ENCODE results near the gene TOM1L2.
"Not testable (repeated sequence)": the region's sequence is repeated elsewhere in the genome, so short reads cannot be mapped to it uniquely, and the experiment has no call there.

TOM1L2 gene

DNA sequence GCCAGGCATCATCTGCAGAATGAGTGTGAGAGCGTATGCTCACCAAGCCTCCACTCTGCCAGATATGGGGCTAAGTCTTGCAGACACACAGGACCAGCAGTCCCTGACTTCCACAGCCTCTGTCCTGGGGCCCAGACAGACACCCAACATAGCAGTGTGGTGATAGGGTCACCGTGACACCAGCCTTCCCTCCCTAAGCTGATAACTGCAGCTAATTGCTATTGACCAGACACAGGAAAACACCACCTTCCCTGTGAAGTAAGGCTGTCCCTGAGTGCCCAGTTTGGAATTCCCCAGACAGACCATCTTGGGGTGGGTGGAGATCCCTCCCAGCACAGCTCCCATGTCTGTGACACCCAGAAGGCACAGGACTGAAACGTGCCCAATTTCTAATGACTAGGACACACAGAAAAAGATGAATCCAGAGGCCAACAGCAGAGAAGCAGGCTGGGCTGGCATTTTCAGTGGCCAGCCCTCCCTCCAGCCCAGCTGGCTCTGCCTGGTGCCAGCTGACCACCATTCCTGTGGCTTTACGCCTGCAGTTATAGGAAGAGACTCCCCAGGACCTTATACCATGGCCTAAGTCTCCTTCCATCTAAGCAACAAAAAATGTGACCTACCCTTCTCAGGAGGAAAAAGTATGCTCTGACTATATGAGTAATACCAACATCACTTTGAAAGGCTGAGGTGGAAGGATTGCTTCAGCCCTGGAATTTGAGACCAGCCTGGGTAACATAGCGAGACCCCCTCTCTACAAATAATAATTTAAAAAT lies 36.5 kb upstream of the TOM1L2 start:
- Histone ChIP-seq H3K27ac (ENCODE audit: low read depth, low read length) (no peak overlapping the region), H3K9ac (ENCODE audit: low read depth, low read length) (no peak overlapping the region), H3K36me3 (ENCODE audit: insufficient read depth, low read length) (no peaks in the 10 kb centered on the region), H3K4me3 (ENCODE audit: low read length) (no peak overlapping the region), H3K27me3 (ENCODE audit: insufficient read depth, low read length) (no peaks in the 10 kb centered on the region), H3K9me3 (ENCODE audit: insufficient read depth, low read depth, low read length) (no peaks in the 10 kb centered on the region), H3K4me1 (ENCODE audit: insufficient read depth, low read length) (no peaks in the 10 kb centered on the region)
- 95% methylated on average over 4 of the region's 5 CpGs for WGBS

DNA sequence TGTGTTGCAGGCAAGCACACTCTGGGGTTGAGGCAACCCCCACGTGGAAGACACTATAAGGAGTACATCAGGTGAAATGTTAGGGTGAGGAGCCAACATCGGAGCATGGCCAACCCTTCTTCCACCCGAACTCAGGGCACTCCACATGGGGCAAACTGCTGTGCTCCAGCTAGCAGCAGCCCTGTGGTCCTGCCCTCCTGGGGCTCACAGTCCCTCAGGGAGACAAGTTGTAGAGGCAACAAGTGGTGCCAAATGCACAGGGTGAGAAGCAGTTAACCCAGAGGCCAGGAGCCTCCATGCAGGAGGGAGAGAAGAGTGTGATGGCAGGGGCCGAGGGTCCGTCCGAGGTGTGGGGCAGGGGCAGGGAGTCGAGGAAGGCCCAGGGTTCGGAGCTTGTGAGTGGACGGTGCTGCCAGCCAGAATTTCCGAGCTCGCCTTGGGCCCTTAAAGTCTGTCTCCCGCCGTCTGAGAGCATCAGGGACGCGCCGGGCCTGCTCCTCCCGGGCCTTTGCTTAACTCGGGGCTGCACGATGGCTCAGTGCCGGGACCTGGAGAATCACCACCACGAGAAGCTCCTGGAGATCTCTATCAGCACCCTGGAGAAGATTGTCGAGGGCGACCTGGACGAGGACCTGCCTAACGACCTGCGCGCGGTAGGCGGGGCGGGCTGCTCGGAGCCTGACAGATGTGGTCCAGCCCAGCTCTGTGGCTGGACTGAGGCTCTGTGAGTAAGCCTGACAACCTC lies 34.5 kb upstream of the TOM1L2 start:
- no peaks in the 10 kb centered on the region for H3K9me3 ChIP-seq (ENCODE audit: insufficient read depth, low read depth, low read length)
- 82% methylated on average over 26 of the region's 31 CpGs for WGBS
- no peaks in the 10 kb centered on the region for H3K4me1 ChIP-seq (ENCODE audit: insufficient read depth, low read length)
- H3K9ac ChIP-seq (ENCODE audit: low read depth, low read length): no peak overlapping the region
- H3K27ac ChIP-seq (ENCODE audit: low read depth, low read length): no peak overlapping the region
- no peaks in the 10 kb centered on the region for H3K27me3 ChIP-seq (ENCODE audit: insufficient read depth, low read length)
- H3K4me3 ChIP-seq (ENCODE audit: low read length): no peak overlapping the region
- H3K36me3 ChIP-seq (ENCODE audit: insufficient read depth, low read length): no peaks in the 10 kb centered on the region

DNA sequence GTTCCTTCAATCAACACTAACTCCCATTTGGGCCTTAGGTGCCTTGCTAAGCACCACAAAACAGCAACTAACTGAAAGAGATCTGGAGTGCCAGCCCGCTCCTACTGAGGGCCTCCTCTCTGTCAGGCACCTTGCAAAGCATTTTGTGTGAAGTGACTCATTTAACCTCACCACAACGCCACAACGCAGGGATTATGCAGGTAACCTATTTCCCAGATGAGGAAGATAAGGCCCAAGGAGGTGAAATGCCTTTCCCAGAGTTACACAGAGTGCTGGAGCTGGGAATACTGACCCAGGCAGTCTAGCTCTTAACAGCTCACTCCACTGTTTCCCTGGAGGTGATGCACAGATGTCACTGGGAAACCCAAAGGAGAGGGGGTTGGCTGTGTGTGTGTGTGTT lies 33.3 kb upstream of the TOM1L2 start:
- H3K27ac ChIP-seq (ENCODE audit: low read depth, low read length): no peak overlapping the region
- H3K9ac ChIP-seq (ENCODE audit: low read depth, low read length): no peak overlapping the region
- H3K27me3 ChIP-seq (ENCODE audit: insufficient read depth, low read length): no peaks in the 10 kb centered on the region
- H3K4me1 ChIP-seq (ENCODE audit: insufficient read depth, low read length): no peaks in the 10 kb centered on the region
- WGBS: 89% methylated on average over 3 of the region's 3 CpGs
- H3K4me3 ChIP-seq (ENCODE audit: low read length): no peak overlapping the region
- H3K36me3 ChIP-seq (ENCODE audit: insufficient read depth, low read length): no peaks in the 10 kb centered on the region
- no peaks in the 10 kb centered on the region for H3K9me3 ChIP-seq (ENCODE audit: insufficient read depth, low read depth, low read length)

DNA sequence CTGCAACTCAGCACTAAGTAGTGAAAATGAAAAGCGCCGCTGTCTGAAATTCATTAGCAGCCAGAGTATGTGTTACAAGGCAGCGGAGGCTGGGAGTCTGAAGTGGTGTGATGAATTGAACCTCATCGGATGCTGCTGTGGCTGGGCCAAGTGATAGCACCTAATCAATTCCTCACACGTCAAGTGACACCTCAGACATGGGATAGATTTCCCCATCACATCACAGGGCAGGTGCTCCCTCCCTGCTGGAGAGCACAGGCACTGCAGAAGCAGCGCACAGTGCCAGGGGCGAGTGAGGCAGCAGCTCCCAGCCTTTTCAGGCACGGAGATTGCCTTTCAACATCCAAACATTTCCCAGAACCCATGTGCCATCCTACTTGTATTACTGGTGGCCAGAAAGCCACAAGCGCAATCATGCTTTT lies 32.7 kb upstream of the TOM1L2 start:
- Histone ChIP-seq H3K27ac (ENCODE audit: low read depth, low read length) (no peak overlapping the region), H3K4me3 (ENCODE audit: low read length) (no peak overlapping the region)

DNA sequence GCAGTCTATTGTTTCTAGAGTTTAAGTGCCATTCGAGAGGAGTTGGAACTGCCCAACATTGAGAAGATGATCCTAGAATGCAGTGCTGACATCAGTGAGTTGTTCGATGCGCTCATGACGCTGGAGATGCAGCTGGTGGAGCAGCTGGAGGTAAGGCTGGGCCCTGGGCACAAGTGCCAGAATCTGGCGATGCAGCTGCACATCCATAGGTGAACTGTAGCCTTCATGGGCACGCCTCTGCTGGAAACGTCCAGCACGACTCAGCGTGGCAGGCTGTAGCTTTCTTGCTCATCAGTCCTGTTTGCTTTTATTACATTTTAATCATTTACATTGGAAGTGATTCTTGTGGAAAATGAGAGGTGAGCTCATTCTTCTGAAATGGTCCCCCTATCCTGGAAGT lies 32.1 kb upstream of the TOM1L2 start:
- 94% methylated on average over 9 of the region's 9 CpGs for WGBS
- Histone ChIP-seq H3K27ac (ENCODE audit: low read depth, low read length) (no peak overlapping the region), H3K9me3 (ENCODE audit: insufficient read depth, low read depth, low read length) (no peaks in the 10 kb centered on the region), H3K4me3 (ENCODE audit: low read length) (no peak overlapping the region), H3K27me3 (ENCODE audit: insufficient read depth, low read length) (no peaks in the 10 kb centered on the region), H3K36me3 (ENCODE audit: insufficient read depth, low read length) (no peaks in the 10 kb centered on the region), H3K9ac (ENCODE audit: low read depth, low read length) (no peak overlapping the region), H3K4me1 (ENCODE audit: insufficient read depth, low read length) (no peaks in the 10 kb centered on the region)

More for the DNA sequence above, 32.7 kb upstream of the TOM1L2 start:
- no peaks in the 10 kb centered on the region for H3K27me3 ChIP-seq (ENCODE audit: insufficient read depth, low read length)
- no peaks in the 10 kb centered on the region for H3K36me3 ChIP-seq (ENCODE audit: insufficient read depth, low read length)
- no peaks in the 10 kb centered on the region for H3K4me1 ChIP-seq (ENCODE audit: insufficient read depth, low read length)
- no peaks in the 10 kb centered on the region for H3K9me3 ChIP-seq (ENCODE audit: insufficient read depth, low read depth, low read length)
- 86% methylated on average over 9 of the region's 9 CpGs for WGBS
- H3K9ac ChIP-seq (ENCODE audit: low read depth, low read length): no peak overlapping the region

DNA sequence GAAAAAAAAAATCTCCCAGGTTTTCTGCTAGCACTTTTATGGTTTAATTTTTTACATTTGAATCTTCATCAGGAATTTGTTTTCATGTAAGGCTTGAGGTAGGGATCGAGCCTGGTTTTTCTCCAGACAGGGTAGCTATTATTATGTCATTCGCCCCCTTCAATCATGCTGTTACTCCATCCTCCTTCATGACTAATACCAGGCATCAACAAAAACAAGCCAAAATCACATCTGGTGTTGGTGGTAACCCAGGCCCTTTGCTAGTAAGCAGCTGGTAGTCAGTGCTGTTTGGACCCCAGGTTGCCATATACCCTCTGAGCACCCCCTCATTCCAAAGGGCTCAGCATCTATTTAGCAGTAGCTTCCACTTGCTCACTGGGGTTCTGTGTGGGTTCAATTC lies 30.0 kb upstream of the TOM1L2 start:
- no peaks in the 10 kb centered on the region for H3K36me3 ChIP-seq (ENCODE audit: insufficient read depth, low read length)
- 83% methylated on average over 2 of the region's 2 CpGs for WGBS
- no peaks in the 10 kb centered on the region for H3K4me1 ChIP-seq (ENCODE audit: insufficient read depth, low read length)
- H3K9ac ChIP-seq (ENCODE audit: low read depth, low read length): no peak overlapping the region
- H3K4me3 ChIP-seq (ENCODE audit: low read length): no peak overlapping the region
- H3K27ac ChIP-seq (ENCODE audit: low read depth, low read length): no peak overlapping the region
- no peaks in the 10 kb centered on the region for H3K9me3 ChIP-seq (ENCODE audit: insufficient read depth, low read depth, low read length)
- no peaks in the 10 kb centered on the region for H3K27me3 ChIP-seq (ENCODE audit: insufficient read depth, low read length)

DNA sequence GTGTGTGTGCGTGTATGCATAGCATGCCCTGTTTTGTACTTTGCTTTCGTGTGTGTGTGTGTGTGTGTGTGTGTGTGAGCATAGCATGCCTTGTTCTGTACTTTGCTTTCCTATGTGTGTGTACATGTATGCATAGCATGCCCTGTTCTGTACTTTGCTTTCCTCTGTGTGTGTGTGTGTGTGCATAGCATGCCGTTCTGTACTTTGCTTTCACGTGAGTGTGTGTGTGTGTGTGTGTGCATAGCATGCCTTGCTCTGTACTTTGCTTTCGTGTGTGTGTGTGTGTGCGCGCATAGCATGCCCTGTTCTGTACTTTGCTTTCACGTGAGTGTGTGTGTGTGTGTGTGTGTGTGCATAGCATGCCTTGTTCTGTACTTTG lies 27.8 kb upstream of the TOM1L2 start:
- no peaks in the 10 kb centered on the region for H3K9me3 ChIP-seq (ENCODE audit: insufficient read depth, low read depth, low read length)

DNA sequence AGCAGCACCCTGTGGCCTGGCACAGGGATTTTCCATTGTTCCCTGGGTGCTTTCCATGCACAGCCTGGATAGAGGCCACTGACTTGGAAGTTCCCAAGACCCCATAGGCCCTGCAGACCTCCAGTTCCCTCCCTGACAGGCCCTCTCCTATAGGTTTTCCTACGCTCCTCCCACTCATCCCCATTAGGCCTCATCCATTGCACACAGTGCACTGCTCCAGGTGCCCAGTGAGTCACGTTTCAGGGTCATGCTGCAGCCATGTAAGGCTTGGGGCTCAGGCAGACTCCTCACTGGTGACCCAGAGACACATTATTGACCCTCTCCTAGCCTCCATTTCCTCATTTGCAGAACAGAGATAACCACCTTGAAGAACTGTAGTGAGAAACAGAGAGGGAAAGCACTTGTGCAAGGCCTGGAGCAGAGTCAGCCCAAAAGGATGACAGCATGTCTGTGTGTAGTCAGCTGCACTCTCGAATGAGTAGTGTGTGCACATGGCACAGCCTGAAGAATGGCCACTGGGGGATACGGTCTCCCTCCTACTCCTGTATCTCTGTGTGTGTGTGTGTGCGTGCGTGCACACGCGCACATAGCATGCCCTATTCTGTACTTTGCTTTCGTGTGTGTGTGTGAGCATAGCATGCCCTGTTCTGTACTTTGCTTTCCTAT lies 27.3 kb upstream of the TOM1L2 start:
- no peak overlapping the region for H3K9ac ChIP-seq (ENCODE audit: low read depth, low read length)
- no peak overlapping the region for H3K4me3 ChIP-seq (ENCODE audit: low read length)
- 92% methylated on average over 9 of the region's 9 CpGs for WGBS
- H3K27me3 ChIP-seq (ENCODE audit: insufficient read depth, low read length): no peaks in the 10 kb centered on the region
- H3K4me1 ChIP-seq (ENCODE audit: insufficient read depth, low read length): peaks cover under 1% of the 10 kb centered on the region; the same call in 1 of the 2 replicates
- no peak overlapping the region for H3K27ac ChIP-seq (ENCODE audit: low read depth, low read length)
- no peaks in the 10 kb centered on the region for H3K36me3 ChIP-seq (ENCODE audit: insufficient read depth, low read length)
- no peaks in the 10 kb centered on the region for H3K9me3 ChIP-seq (ENCODE audit: insufficient read depth, low read depth, low read length)

More for the DNA sequence above, 27.8 kb upstream of the TOM1L2 start:
- H3K27ac ChIP-seq (ENCODE audit: low read depth, low read length): no peak overlapping the region
- WGBS: 82% methylated on average over 8 of the region's 8 CpGs
- no peaks in the 10 kb centered on the region for H3K36me3 ChIP-seq (ENCODE audit: insufficient read depth, low read length)
- no peak overlapping the region for H3K9ac ChIP-seq (ENCODE audit: low read depth, low read length)
- no peak overlapping the region for H3K4me3 ChIP-seq (ENCODE audit: low read length)
- H3K4me1 ChIP-seq (ENCODE audit: insufficient read depth, low read length): no peaks in the 10 kb centered on the region
- H3K27me3 ChIP-seq (ENCODE audit: insufficient read depth, low read length): no peaks in the 10 kb centered on the region

DNA sequence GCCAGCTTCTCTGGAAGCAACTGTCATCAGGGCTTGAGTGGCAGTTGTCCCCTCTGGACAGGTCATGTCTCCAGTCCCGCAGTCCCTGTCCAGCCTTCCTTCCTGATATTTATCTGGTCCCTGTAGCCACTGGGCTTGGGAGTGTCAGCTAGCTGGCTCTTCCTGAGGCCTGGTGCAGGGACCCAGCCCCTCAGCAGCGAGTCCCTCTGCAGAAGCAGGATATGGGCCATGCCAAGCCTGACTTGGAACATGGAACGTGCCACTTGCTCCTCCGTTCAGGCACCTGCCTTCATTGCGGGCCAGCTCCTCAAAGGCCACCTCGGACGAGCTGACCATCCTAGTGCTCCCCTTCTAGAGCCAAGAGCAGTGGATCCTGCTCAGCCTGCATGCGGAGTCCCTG lies 26.7 kb upstream of the TOM1L2 start:
- 93% methylated on average over 8 of the region's 8 CpGs for WGBS
- no peak overlapping the region for H3K27ac ChIP-seq (ENCODE audit: low read depth, low read length)
- no peaks in the 10 kb centered on the region for H3K36me3 ChIP-seq (ENCODE audit: insufficient read depth, low read length)
- no peak overlapping the region for H3K9ac ChIP-seq (ENCODE audit: low read depth, low read length)
- H3K4me1 ChIP-seq (ENCODE audit: insufficient read depth, low read length): peaks cover 2% of the 10 kb centered on the region; the same call in 1 of the 2 replicates
- H3K9me3 ChIP-seq (ENCODE audit: insufficient read depth, low read depth, low read length): no peaks in the 10 kb centered on the region
- no peaks in the 10 kb centered on the region for H3K27me3 ChIP-seq (ENCODE audit: insufficient read depth, low read length)
- no peak overlapping the region for H3K4me3 ChIP-seq (ENCODE audit: low read length)

DNA sequence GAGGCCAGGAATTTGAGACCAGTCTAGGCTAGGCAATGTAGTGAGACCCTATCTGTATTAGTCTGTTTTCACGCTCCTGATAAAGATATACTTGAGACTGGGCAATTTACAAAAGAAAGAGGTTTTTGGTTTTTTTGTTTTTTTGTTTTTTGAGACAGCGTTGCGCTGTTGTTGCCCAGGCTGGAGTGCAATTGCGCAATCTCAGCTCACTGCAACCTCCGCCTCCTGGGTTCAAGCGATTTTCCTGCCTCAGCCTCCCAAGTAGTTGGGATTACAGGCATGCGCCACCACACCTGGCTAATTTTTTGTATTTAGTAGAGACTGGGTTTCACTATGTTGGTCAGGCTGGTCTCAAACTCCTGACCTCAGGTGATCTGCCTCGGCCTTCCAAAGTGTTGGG lies 23.7 kb upstream of the TOM1L2 start:
- not testable (repeated sequence) for H3K27me3 ChIP-seq (ENCODE audit: insufficient read depth, low read length); H3K4me3 ChIP-seq (ENCODE audit: low read length); H3K27ac ChIP-seq (ENCODE audit: low read depth, low read length); H3K36me3 ChIP-seq (ENCODE audit: insufficient read depth, low read length); H3K4me1 ChIP-seq (ENCODE audit: insufficient read depth, low read length); H3K9ac ChIP-seq (ENCODE audit: low read depth, low read length); H3K9me3 ChIP-seq (ENCODE audit: insufficient read depth, low read depth, low read length)
- 97% methylated on average over 8 of the region's 8 CpGs for WGBS
